Measurements from ENCODE around the gene UBE2Z. TPM values are rescaled to one million over a fixed set of nuclear protein-coding genes. Genes with fewer than 3 reads are reported as not detected.
"Not testable (repeated sequence)": the region's sequence is repeated elsewhere in the genome, so short reads cannot be mapped to it uniquely, and the experiment has no call there.

UBE2Z gene
- total RNA-seq, 1 experiment from 2014 or later: 65.4 TPM

GRCh38 chr17:48925251-48925990 lies 17.2 kb downstream of the UBE2Z start:
- no peak for DNase-seq
- peaks cover 38% of the 10 kb centered on the region for H3K36me3 ChIP-seq (replicated peaks; ENCODE audit: control insufficient read depth, insufficient read depth, low read length)

GRCh38 chr17:48925991-48926342 lies 17.8 kb downstream of the UBE2Z start:
- peaks cover 38% of the 10 kb centered on the region for H3K36me3 ChIP-seq (replicated peaks; ENCODE audit: control insufficient read depth, insufficient read depth, low read length)
- no peak overlapping the region for H3K4me3 ChIP-seq (ENCODE audit: insufficient read depth, low read depth, low read length)
- DNase-seq: no peak
- no peaks in the 10 kb centered on the region for H3K27me3 ChIP-seq (ENCODE audit: control insufficient read depth, insufficient read depth, low read length)

More at GRCh38 chr17:48925251-48925990, 17.2 kb downstream of the UBE2Z start:
- no peaks in the 10 kb centered on the region for H3K27me3 ChIP-seq (ENCODE audit: control insufficient read depth, insufficient read depth, low read length)
- H3K4me3 ChIP-seq (ENCODE audit: insufficient read depth, low read depth, low read length): no peak overlapping the region

GRCh38 chr17:48927978-48928745 lies 20.0 kb downstream of the UBE2Z start:
- no peak overlapping the region for H3K4me3 ChIP-seq (ENCODE audit: insufficient read depth, low read depth, low read length)
- DNase-seq: no peak
- H3K27me3 ChIP-seq (ENCODE audit: control insufficient read depth, insufficient read depth, low read length): no peaks in the 10 kb centered on the region
- peaks cover 40% of the 10 kb centered on the region for H3K36me3 ChIP-seq (replicated peaks; ENCODE audit: control insufficient read depth, insufficient read depth, low read length)

- H3K36me3 ChIP-seq (replicated peaks; ENCODE audit: control insufficient read depth, insufficient read depth, low read length): peaks cover 45% of the 10 kb centered on the region
- DNase-seq: no peak
- H3K27me3 ChIP-seq (ENCODE audit: control insufficient read depth, insufficient read depth, low read length): no peaks in the 10 kb centered on the region
- H3K4me3 ChIP-seq (ENCODE audit: insufficient read depth, low read depth, low read length): no peak overlapping the region
These were observed 20.9 kb downstream of the UBE2Z start for GRCh38 chr17:48928876-48929811.

DNA sequence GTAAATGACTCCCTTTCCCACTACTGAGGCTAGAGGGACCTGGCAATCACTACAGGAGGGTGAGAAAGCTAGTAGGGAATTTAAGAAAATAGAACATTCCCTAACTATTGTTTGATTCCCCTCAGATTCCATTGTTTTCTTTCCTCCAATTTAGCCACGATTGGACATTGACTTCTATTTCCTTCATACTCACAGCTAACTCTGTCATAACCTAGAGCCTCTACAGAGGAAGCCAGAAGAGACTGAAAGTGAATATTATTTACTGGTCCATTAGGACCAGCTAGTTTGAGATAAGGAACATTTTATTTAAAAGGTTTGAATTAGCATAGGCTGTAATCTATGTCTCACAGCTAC lies 21.6 kb downstream of the UBE2Z start:
- no peaks in the 10 kb centered on the region for H3K27me3 ChIP-seq (ENCODE audit: control insufficient read depth, insufficient read depth, low read length)
- H3K4me3 ChIP-seq (ENCODE audit: insufficient read depth, low read depth, low read length): no peak overlapping the region
- DNase-seq: no peak
- peaks cover 46% of the 10 kb centered on the region for H3K36me3 ChIP-seq (replicated peaks; ENCODE audit: control insufficient read depth, insufficient read depth, low read length)

GRCh38 chr17:48930435-48930873 lies 22.2 kb downstream of the UBE2Z start:
- Histone ChIP-seq H3K4me3 (ENCODE audit: insufficient read depth, low read depth, low read length) (no peak overlapping the region), H3K27me3 (ENCODE audit: control insufficient read depth, insufficient read depth, low read length) (no peaks in the 10 kb centered on the region), H3K36me3 (replicated peaks; ENCODE audit: control insufficient read depth, insufficient read depth, low read length) (peaks cover 46% of the 10 kb centered on the region)
- no peak for DNase-seq

DNA sequence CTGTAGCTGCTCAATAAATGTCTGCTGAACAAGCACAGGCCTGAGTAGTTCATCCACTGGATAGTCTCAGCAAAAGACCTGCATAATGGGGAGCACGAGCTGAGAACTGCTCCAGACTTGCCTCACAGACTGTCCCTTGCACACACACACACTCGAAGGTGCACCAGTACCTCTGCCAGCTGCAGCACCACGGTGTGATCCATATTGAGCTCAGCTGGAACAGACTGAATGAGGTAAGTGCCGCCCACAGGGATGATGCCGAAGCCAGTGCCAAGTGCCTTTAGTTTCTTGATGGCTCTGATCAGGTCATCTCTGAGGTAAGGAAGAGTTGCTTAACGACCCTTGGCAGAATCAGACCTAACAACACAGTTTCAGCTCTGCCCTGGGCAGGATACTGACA lies 24.8 kb downstream of the UBE2Z start:
- DNase-seq: no peak
- H3K36me3 ChIP-seq (replicated peaks; ENCODE audit: control insufficient read depth, insufficient read depth, low read length): peaks cover 48% of the 10 kb centered on the region

GRCh38 chr17:48944515-48945260 lies 36.5 kb downstream of the UBE2Z start, which contains the start of gene SNF8:
SNF8 (minus strand) TSS chr17:48944842; CDS start chr17:48944734, 108 bp downstream.
- Histone ChIP-seq H3K4me3 (ENCODE audit: insufficient read depth, low read depth, low read length) (peak within 1 kb of the TSS; percentile 94), H3K36me3 (replicated peaks; ENCODE audit: control insufficient read depth, insufficient read depth, low read length) (peaks cover 9% of the 10 kb centered on the region), H3K27me3 (ENCODE audit: control insufficient read depth, insufficient read depth, low read length) (no peaks in the 10 kb centered on the region)
- peak; percentile 98 for DNase-seq

More for the DNA sequence above, 24.8 kb downstream of the UBE2Z start:
- H3K27me3 ChIP-seq (ENCODE audit: control insufficient read depth, insufficient read depth, low read length): no peaks in the 10 kb centered on the region
- no peak overlapping the region for H3K4me3 ChIP-seq (ENCODE audit: insufficient read depth, low read depth, low read length)

GRCh38 chr17:48945261-48945651 lies 37.0 kb downstream of the UBE2Z start:
- not testable (repeated sequence) for DNase-seq; H3K27me3 ChIP-seq (ENCODE audit: control insufficient read depth, insufficient read depth, low read length); H3K36me3 ChIP-seq (replicated peaks; ENCODE audit: control insufficient read depth, insufficient read depth, low read length)
- peak overlapping the region; percentile 94 for H3K4me3 ChIP-seq (ENCODE audit: insufficient read depth, low read depth, low read length)

GRCh38 chr17:48951572-48951971 lies 43.4 kb downstream of the UBE2Z start:
- H3K36me3 ChIP-seq (replicated peaks; ENCODE audit: control insufficient read depth, insufficient read depth, low read length): no peaks in the 10 kb centered on the region
- no peak overlapping the region for H3K4me3 ChIP-seq (ENCODE audit: insufficient read depth, low read depth, low read length)
- DNase-seq: no peak
- H3K27me3 ChIP-seq (ENCODE audit: control insufficient read depth, insufficient read depth, low read length): no peaks in the 10 kb centered on the region

GRCh38 chr17:48952904-48953303 lies 44.7 kb downstream of the UBE2Z start:
- H3K4me3 ChIP-seq (ENCODE audit: insufficient read depth, low read depth, low read length): no peak overlapping the region
- H3K36me3 ChIP-seq (replicated peaks; ENCODE audit: control insufficient read depth, insufficient read depth, low read length): no peaks in the 10 kb centered on the region
- DNase-seq: no peak
- no peaks in the 10 kb centered on the region for H3K27me3 ChIP-seq (ENCODE audit: control insufficient read depth, insufficient read depth, low read length)

DNA sequence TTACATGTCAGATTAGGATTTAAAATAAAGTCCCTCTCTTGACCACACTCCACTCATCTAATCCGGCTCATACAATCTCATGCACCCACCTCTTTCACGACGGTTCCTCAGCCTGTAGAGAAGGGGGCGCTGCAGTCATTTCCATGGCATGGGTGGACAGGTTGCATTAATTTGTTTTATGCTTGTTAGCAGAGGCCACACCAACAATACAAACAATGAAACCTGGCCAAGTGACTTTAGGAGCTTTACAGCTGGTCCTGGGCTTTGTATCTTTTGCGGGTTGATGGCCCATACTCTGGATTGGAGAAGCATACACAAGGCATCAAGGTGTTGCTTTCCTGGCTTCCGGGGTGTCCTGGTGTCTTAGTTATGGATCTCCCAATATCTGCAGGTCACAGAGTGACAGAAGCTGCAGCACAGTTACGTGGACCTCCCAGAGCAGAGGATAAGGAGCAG lies 46.1 kb downstream of the UBE2Z start:
- Histone ChIP-seq H3K4me3 (ENCODE audit: insufficient read depth, low read depth, low read length) (no peak overlapping the region), H3K27me3 (ENCODE audit: control insufficient read depth, insufficient read depth, low read length) (no peaks in the 10 kb centered on the region), H3K36me3 (replicated peaks; ENCODE audit: control insufficient read depth, insufficient read depth, low read length) (no peaks in the 10 kb centered on the region)
- peak; percentile 74 for DNase-seq

DNA sequence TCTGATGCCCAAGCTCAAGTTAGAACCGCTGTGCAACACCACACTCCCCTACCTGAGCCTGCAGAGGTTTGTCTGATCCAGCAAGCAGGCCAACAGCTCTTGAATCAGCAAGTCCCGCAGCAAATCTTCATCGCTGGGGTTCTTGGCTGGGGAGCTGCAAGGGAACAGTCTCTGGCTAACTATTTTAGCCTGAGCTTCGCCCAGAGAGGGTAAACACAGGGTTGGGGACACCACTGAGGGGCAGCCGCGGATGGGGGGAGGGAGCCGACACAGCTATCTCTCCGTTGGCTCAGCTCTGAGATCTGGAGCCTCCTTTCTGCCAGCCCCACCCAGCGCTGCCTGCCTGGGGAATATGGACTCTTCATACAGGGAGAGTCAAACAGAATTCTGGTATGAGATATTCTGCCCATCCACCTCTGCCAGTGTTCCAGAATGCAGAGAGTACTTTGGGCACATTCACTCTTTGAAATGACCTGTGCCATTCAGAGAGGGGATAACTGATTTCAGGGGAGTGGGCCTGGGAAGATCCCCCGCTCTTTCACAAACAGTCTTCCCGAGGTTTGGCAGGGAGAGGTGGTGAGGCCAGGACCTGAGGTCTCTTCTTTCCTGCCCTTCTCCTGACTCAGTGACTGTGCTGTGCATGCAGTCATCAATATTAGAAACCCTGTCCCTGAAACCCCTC lies 52.8 kb downstream of the UBE2Z start:
- DNase-seq: peak; percentile 72
- Histone ChIP-seq H3K4me3 (ENCODE audit: insufficient read depth, low read depth, low read length) (no peak overlapping the region), H3K36me3 (replicated peaks; ENCODE audit: control insufficient read depth, insufficient read depth, low read length) (no peaks in the 10 kb centered on the region), H3K27me3 (ENCODE audit: control insufficient read depth, insufficient read depth, low read length) (no peaks in the 10 kb centered on the region)

All from H7 (cell line).